ENCODE results near the gene DHRS1. TPM values are rescaled to one million over a fixed set of nuclear protein-coding genes. Genes with fewer than 3 reads are reported as not detected.

DHRS1 gene
- total and polyA plus RNA-seq, 2 experiments from 2014 or later = 15.0 to 15.4 TPM

GRCh38 chr14:24317141-24317928 lies 17.8 kb upstream of the DHRS1 start:
- no peaks in the 10 kb centered on the region for H3F3A ChIP-seq (replicated peaks; ENCODE audit: low read depth)
- no peak overlapping the region for H3K27ac Mint-ChIP-seq
- no peak for TF ChIP-seq ZNF331 (CRISPR knock-in tag; IDR thresholded peaks at IDR 0.05; ENCODE audit: low read depth)
- TF ChIP-seq JUNB (IDR thresholded peaks at IDR 0.05; ENCODE audit: unreplicated experiment) = no peak
- no peak for TF ChIP-seq ZNF462 (CRISPR knock-in tag; IDR thresholded peaks at IDR 0.05)
- no peak for TF ChIP-seq POLR2AphosphoS5 (IDR thresholded peaks at IDR 0.05; ENCODE audit: low read depth)
- TF ChIP-seq CTCF (conservative IDR thresholded peaks at IDR 0.05; ENCODE audit: low read depth in 2 of 2) = no peak
- TF ChIP-seq REST (IDR thresholded peaks at IDR 0.05; ENCODE audit: unreplicated experiment) = no peak
- no peak for TF ChIP-seq ETS1 (IDR thresholded peaks at IDR 0.05)
- no peak for TF ChIP-seq NANOG (IDR thresholded peaks at IDR 0.05; ENCODE audit: borderline replicate concordance)
- TF ChIP-seq STAT1 (IDR thresholded peaks at IDR 0.05; ENCODE audit: unreplicated experiment) = no peak
- TF ChIP-seq EZH2phosphoT487 (IDR thresholded peaks at IDR 0.05; ENCODE audit: unreplicated experiment) = no peak
- TF ChIP-seq ZNF114 (CRISPR knock-in tag; IDR thresholded peaks at IDR 0.05) = no peak
- no peak for TF ChIP-seq CREB1 (CRISPR knock-in tag; IDR thresholded peaks at IDR 0.05; ENCODE audit: low read depth)
- TF ChIP-seq EZH2 (IDR thresholded peaks at IDR 0.05; ENCODE audit: low read depth, unreplicated experiment) = no peak
- no peak overlapping the region for H2AFZ ChIP-seq
- H3K27me3 Mint-ChIP-seq (ENCODE audit: insufficient read depth, low read depth, poor library complexity) = peaks cover 40% of the 10 kb centered on the region
- no peak overlapping the region for H3K4me3 ChIP-seq
- H3K9me3 Mint-ChIP-seq = no peaks in the 10 kb centered on the region
- no peak for DNase-seq (ENCODE audit: low spot score)
- H3K9me2 ChIP-seq (ENCODE audit: insufficient read depth) = no peaks in the 10 kb centered on the region
- no peaks in the 10 kb centered on the region; the same call in 1 of the 3 replicates for H3K36me3 Mint-ChIP-seq (ENCODE audit: low read depth)
- no peak for ATAC-seq
- no peak overlapping the region for H3K4me2 ChIP-seq
- no peaks in the 10 kb centered on the region for H3K79me2 ChIP-seq (replicated peaks; ENCODE audit: insufficient read depth)
- no peak overlapping the region; the same call in 2 of the 3 replicates for H3K4me3 Mint-ChIP-seq
- H3K4me1 Mint-ChIP-seq = peaks cover 2% of the 10 kb centered on the region; the same call in 2 of the 3 replicates
- H4K20me1 ChIP-seq (replicated peaks; ENCODE audit: insufficient read depth) = no peaks in the 10 kb centered on the region
- peaks cover 58% of the 10 kb centered on the region for H3K27me3 ChIP-seq (ENCODE audit: insufficient read depth)
- H3K27ac ChIP-seq (ENCODE audit: low read depth) = no peak overlapping the region
- no peaks in the 10 kb centered on the region for H3K36me3 ChIP-seq (ENCODE audit: insufficient read depth)
- no peaks in the 10 kb centered on the region for H3K4me1 ChIP-seq (ENCODE audit: insufficient read depth)

Measured in GM23338 (cell line).